ENCODE results near the gene NAP1L2. TPM values are rescaled to one million over a fixed set of nuclear protein-coding genes. Genes with fewer than 3 reads are reported as not detected.

The NAP1L2 gene
- total RNA-seq = 1 to 10 TPM; 4.0 to 8.1 TPM

DNA sequence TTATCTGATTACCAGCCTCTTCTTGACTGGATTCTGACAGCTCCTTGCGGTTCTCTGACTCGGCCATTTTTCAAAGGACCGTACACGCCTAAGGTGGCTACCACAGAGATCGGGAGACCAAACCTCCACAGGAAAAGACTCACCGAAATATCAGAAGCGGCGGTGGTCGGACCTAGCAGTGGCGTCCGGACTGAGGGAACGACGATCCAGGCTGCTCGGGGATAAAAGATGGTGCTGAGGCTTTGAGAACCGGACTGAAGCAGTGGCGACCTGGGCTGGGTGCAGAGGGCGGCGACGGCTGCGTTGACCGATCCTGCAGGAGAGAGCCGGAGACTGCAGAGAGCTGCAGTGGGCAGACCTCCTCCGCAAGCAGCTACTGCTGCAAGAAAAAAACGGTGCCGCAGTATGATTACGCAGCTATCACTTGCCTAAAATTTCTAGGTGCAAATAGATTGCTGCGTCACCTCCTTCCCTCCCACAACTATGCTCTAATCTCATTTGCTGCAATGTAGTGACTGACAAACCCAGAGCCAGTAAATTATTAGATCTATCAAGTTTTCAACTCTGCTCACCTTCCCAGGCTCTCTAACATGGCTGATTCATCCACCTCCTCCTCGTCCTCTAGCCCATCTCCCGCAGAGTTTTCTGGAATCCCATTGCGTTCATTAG is at the start of gene NAP1L2:
Gene NAP1L2, minus strand, starts transcription at position 426 of the 669 bp plus-strand sequence. Its CDS starts 359 bp downstream, at position 67.
- Histone ChIP-seq H3K36me3 (no peaks in the 10 kb centered on the region), H3K4me3 (peak within 1 kb of the TSS; percentile 48 to 55), H3K27ac (peak within 1 kb of the TSS; percentile 67 to 70), H3K9me3 (peaks cover 0 to 4% of the 10 kb centered on the region in 2 donors), H3K27me3 (no peaks in the 10 kb centered on the region), H3K4me1 (no peaks in the 10 kb centered on the region)
- TF ChIP-seq, protein P1, sequence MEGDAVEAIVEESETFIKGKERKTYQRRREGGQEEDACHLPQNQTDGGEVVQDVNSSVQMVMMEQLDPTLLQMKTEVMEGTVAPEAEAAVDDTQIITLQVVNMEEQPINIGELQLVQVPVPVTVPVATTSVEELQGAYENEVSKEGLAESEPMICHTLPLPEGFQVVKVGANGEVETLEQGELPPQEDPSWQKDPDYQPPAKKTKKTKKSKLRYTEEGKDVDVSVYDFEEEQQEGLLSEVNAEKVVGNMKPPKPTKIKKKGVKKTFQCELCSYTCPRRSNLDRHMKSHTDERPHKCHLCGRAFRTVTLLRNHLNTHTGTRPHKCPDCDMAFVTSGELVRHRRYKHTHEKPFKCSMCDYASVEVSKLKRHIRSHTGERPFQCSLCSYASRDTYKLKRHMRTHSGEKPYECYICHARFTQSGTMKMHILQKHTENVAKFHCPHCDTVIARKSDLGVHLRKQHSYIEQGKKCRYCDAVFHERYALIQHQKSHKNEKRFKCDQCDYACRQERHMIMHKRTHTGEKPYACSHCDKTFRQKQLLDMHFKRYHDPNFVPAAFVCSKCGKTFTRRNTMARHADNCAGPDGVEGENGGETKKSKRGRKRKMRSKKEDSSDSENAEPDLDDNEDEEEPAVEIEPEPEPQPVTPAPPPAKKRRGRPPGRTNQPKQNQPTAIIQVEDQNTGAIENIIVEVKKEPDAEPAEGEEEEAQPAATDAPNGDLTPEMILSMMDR (IDR thresholded peaks at IDR 0.05) = no peak
- peak; percentile 59 for DNase-seq (ENCODE audit: low spot score)

GRCh38 chrX:73262991-73263390 is 48.3 kb upstream of the NAP1L2 start:
- Histone ChIP-seq H3K4me3 (no peak overlapping the region), H3K36me3 (no peaks in the 10 kb centered on the region), H3K4me1 (no peaks in the 10 kb centered on the region), H3K27me3 (no peaks in the 10 kb centered on the region), H3K9me3 (no peaks in the 10 kb centered on the region), H3K27ac (no peak overlapping the region)
- DNase-seq (ENCODE audit: low spot score) = no peak
- TF ChIP-seq, protein P1 (IDR thresholded peaks at IDR 0.05) = peak in 1 of 2 donors; percentile 26

GRCh38 chrX:73239242-73239641 is 24.6 kb upstream of the NAP1L2 start:
- Histone ChIP-seq H3K9me3 (peaks cover 0 to 14% of the 10 kb centered on the region in 2 donors), H3K27ac (no peak overlapping the region), H3K4me3 (no peak overlapping the region), H3K4me1 (no peaks in the 10 kb centered on the region), H3K27me3 (no peaks in the 10 kb centered on the region), H3K36me3 (no peaks in the 10 kb centered on the region)
- DNase-seq (ENCODE audit: low spot score) = no peak
- TF ChIP-seq, protein P1 (IDR thresholded peaks at IDR 0.05) = no peak

DNA sequence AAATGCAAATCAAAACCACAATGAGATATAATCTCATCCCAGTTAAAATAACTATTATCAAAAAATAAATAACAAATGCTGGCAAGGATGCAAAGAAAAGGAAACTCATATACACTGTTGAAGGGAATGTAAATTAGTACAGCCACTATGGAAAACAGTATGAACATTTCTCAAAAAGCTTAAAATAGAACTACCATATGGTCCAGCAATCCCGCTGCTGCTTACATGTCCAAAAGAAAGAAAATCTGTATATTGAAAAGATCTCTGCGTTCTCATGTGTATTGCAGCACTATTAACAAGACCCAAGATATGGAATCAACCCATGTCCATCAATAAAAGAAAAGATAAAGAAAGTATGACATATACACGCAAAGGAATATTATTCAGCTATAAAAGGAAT is 3.0 kb upstream of the NAP1L2 start:
- TF ChIP-seq, protein P1 (IDR thresholded peaks at IDR 0.05) = no peak
- no peaks in the 10 kb centered on the region for H3K4me1 ChIP-seq
- no peaks in the 10 kb centered on the region for H3K27me3 ChIP-seq
- H3K4me3 ChIP-seq = no peak overlapping the region
- peaks cover 0 to 16% of the 10 kb centered on the region in 2 donors for H3K9me3 ChIP-seq
- no peak for DNase-seq (ENCODE audit: low spot score)
- no peak overlapping the region for H3K27ac ChIP-seq
- H3K36me3 ChIP-seq = no peaks in the 10 kb centered on the region

GRCh38 chrX:73215246-73215645 is 595 bp upstream of the NAP1L2 start:
- H3K27me3 ChIP-seq = no peaks in the 10 kb centered on the region
- H3K9me3 ChIP-seq = peaks cover 0 to 11% of the 10 kb centered on the region in 2 donors
- H3K36me3 ChIP-seq = no peaks in the 10 kb centered on the region
- no peak for DNase-seq (ENCODE audit: low spot score)
- peak overlapping the region; percentile 48 to 55 for H3K4me3 ChIP-seq
- TF ChIP-seq, protein P1 (IDR thresholded peaks at IDR 0.05) = no peak
- H3K27ac ChIP-seq = peak overlapping the region; percentile 67 to 70
- no peaks in the 10 kb centered on the region for H3K4me1 ChIP-seq
